Effector memory CD8-positive, alpha-beta T cell (primary cell): ENCODE measurements around the gene CRY2.
A peak's percentile ranks its signal among the peaks of the same experiment; 100 is the strongest.

Source experiments
- ATAC-seq: fragments of 150-1000 bp; cut with Tn5 transposase; replicated peaks from 2 replicates; pipeline ENCODE4 v1.10.0; 2021; ENCODE audit warnings: mild to moderate bottlenecking, moderate library complexity
- DNase-seq, 3 experiments: peaks; one replicate each; pipeline ENCODE4 v3.0.0; 2021
- H3K27ac Mint-ChIP-seq, 2 donors: one replicate each; pipeline ENCODE4 v1.8.0; 2022; ENCODE audit warnings: mild to moderate bottlenecking in 2 of 2, mixed read lengths in 2 of 2, moderate library complexity in 2 of 2
- H3K27me3 Mint-ChIP-seq, 2 donors: one replicate each; pipeline ENCODE4 v1.8.0; 2022; ENCODE audit warnings: mixed read lengths in 2 of 2
- H3K36me3 Mint-ChIP-seq: one replicate; pipeline ENCODE4 v1.8.0; 2022; ENCODE audit warnings: mild to moderate bottlenecking, moderate library complexity, mixed read lengths; ENCODE audit not compliant: insufficient read depth
- H3K4me1 Mint-ChIP-seq, 2 donors: one replicate each; pipeline ENCODE4 v1.8.0; 2022; ENCODE audit warnings: low read depth in 2 of 2, mixed read lengths in 2 of 2
- H3K4me3 Mint-ChIP-seq, 2 donors: one replicate each; pipeline ENCODE4 v1.8.0; 2022; ENCODE audit warnings: mild to moderate bottlenecking in 2 of 2, mixed read lengths in 2 of 2, moderate library complexity in 2 of 2
- H3K9me3 Mint-ChIP-seq, 2 donors: one replicate each; pipeline ENCODE4 v1.8.0; 2022; ENCODE audit warnings: mixed read lengths in 2 of 2
- total RNA-seq, 9 experiments: gene quantifications; one replicate each; lab custom pipeline; 2026; lab: John Stamatoyannopoulos, UW

The CRY2 gene
- total RNA-seq = 32.2 to 167 (median 73.4) reads per million in 9 experiments

- DNase-seq = peak; percentile 99
- peaks cover 40 to 43% of the 10 kb centered on the region in 2 donors for H3K4me1 Mint-ChIP-seq
- peaks cover 0 to 7% of the 10 kb centered on the region in 2 donors for H3K27me3 Mint-ChIP-seq
These were observed at the start of gene CRY2 for GRCh38 chr11:45846974-45847910. TSS of gene CRY2 (plus strand) at chr11:45847475. CDS start at chr11:45847491, 16 bp downstream.

GRCh38 chr11:45798793-45799441 is 48.4 kb upstream of the CRY2 start:
- no peak for DNase-seq
- peaks cover 5 to 7% of the 10 kb centered on the region in 2 donors for H3K27me3 Mint-ChIP-seq
- H3K27ac Mint-ChIP-seq = no peak overlapping the region
- peaks cover 0 to 3% of the 10 kb centered on the region in 2 donors for H3K4me1 Mint-ChIP-seq
- no peaks in the 10 kb centered on the region for H3K9me3 Mint-ChIP-seq
- no peak for ATAC-seq
- H3K36me3 Mint-ChIP-seq = no peaks in the 10 kb centered on the region
- H3K4me3 Mint-ChIP-seq = no peak overlapping the region

More at GRCh38 chr11:45846974-45847910, at the start of gene CRY2:
- peak within 1 kb of the TSS; percentile 91 to 97 for H3K27ac Mint-ChIP-seq
- H3K9me3 Mint-ChIP-seq = no peaks in the 10 kb centered on the region
- ATAC-seq = peak; percentile 77
- H3K36me3 Mint-ChIP-seq = peaks cover 39% of the 10 kb centered on the region
- H3K4me3 Mint-ChIP-seq = peak within 1 kb of the TSS; percentile 83 to 87

GRCh38 chr11:45799562-45799961 is 47.7 kb upstream of the CRY2 start:
- ATAC-seq (no peak), DNase-seq (no peak)
- no peak overlapping the region for H3K4me3 Mint-ChIP-seq
- H3K9me3 Mint-ChIP-seq = no peaks in the 10 kb centered on the region
- peak overlapping the region in 1 of 2 donors; percentile 83 for H3K27ac Mint-ChIP-seq
- H3K4me1 Mint-ChIP-seq = peaks cover 0 to 3% of the 10 kb centered on the region in 2 donors
- peaks cover under 1% of the 10 kb centered on the region for H3K36me3 Mint-ChIP-seq
- H3K27me3 Mint-ChIP-seq = peaks cover 0 to under 1% of the 10 kb centered on the region in 2 donors

- no peaks in the 10 kb centered on the region for H3K9me3 Mint-ChIP-seq
- H3K36me3 Mint-ChIP-seq = peaks cover 6% of the 10 kb centered on the region
- ATAC-seq (no peak), DNase-seq (no peak)
- no peak overlapping the region for H3K4me3 Mint-ChIP-seq
- H3K4me1 Mint-ChIP-seq = peaks cover under 1 to 3% of the 10 kb centered on the region in 2 donors
- peak overlapping the region in 1 of 2 donors; percentile 83 for H3K27ac Mint-ChIP-seq
- no peaks in the 10 kb centered on the region for H3K27me3 Mint-ChIP-seq
These were observed 47.0 kb upstream of the CRY2 start for GRCh38 chr11:45800261-45800660.

GRCh38 chr11:45801723-45802315 is 45.5 kb upstream of the CRY2 start:
- no peak for ATAC-seq
- Mint-ChIP-seq H3K9me3 (no peaks in the 10 kb centered on the region), H3K27ac (no peak overlapping the region), H3K27me3 (no peaks in the 10 kb centered on the region), H3K36me3 (peaks cover 9% of the 10 kb centered on the region), H3K4me1 (peaks cover 14 to 16% of the 10 kb centered on the region in 2 donors), H3K4me3 (no peak overlapping the region)
- no peak for DNase-seq

- Mint-ChIP-seq H3K4me3 (peak overlapping the region; percentile 91 to 97), H3K27ac (peak overlapping the region in 1 of 2 donors; percentile 20), H3K36me3 (peaks cover 9% of the 10 kb centered on the region), H3K9me3 (no peaks in the 10 kb centered on the region), H3K27me3 (no peaks in the 10 kb centered on the region), H3K4me1 (peaks cover 20 to 24% of the 10 kb centered on the region in 2 donors)
- ATAC-seq (no peak), DNase-seq (no peak)
These were observed 44.6 kb upstream of the CRY2 start for GRCh38 chr11:45802531-45803317.

- Mint-ChIP-seq H3K4me3 (peak overlapping the region; percentile 91 to 97), H3K4me1 (peaks cover 32 to 36% of the 10 kb centered on the region in 2 donors), H3K36me3 (peaks cover 11% of the 10 kb centered on the region), H3K9me3 (no peaks in the 10 kb centered on the region), H3K27me3 (no peaks in the 10 kb centered on the region), H3K27ac (peak overlapping the region; percentile 91)
- ATAC-seq = peak; percentile 41
- DNase-seq = peak; percentile 30 to 46 (median 44)
These were observed 43.1 kb upstream of the CRY2 start for GRCh38 chr11:45803971-45804760.

GRCh38 chr11:45804761-45805304 is 42.4 kb upstream of the CRY2 start, which contains the start of gene SLC35C1:
TSS of gene SLC35C1 (plus strand) at chr11:45805149. CDS start at chr11:45805802, 653 bp downstream.
- Mint-ChIP-seq H3K27ac (peak within 1 kb of the TSS; percentile 91), H3K27me3 (no peaks in the 10 kb centered on the region), H3K4me1 (peaks cover 39 to 43% of the 10 kb centered on the region in 2 donors), H3K36me3 (peaks cover 13% of the 10 kb centered on the region), H3K4me3 (peak within 1 kb of the TSS; percentile 91 to 97), H3K9me3 (no peaks in the 10 kb centered on the region)
- ATAC-seq (peak; percentile 95), DNase-seq (peak; percentile 96 to 97 (median 97))

GRCh38 chr11:45805305-45806071 is 41.8 kb upstream of the CRY2 start:
- ATAC-seq (peak; percentile 38), DNase-seq (no peak)

GRCh38 chr11:45806072-45806933 is 41.0 kb upstream of the CRY2 start:
- no peaks in the 10 kb centered on the region for H3K27me3 Mint-ChIP-seq
- peaks cover 19% of the 10 kb centered on the region for H3K36me3 Mint-ChIP-seq
- DNase-seq (no peak), ATAC-seq (no peak)
- peaks cover 41 to 45% of the 10 kb centered on the region in 2 donors for H3K4me1 Mint-ChIP-seq
- peak overlapping the region; percentile 36 to 41 for H3K27ac Mint-ChIP-seq
- no peaks in the 10 kb centered on the region for H3K9me3 Mint-ChIP-seq
- H3K4me3 Mint-ChIP-seq = peak overlapping the region; percentile 91 to 97

More at GRCh38 chr11:45805305-45806071, 41.8 kb upstream of the CRY2 start:
- Mint-ChIP-seq H3K4me1 (peaks cover 39 to 45% of the 10 kb centered on the region in 2 donors), H3K36me3 (peaks cover 13% of the 10 kb centered on the region), H3K4me3 (peak overlapping the region; percentile 91 to 97), H3K27ac (peak overlapping the region; percentile 91), H3K27me3 (no peaks in the 10 kb centered on the region), H3K9me3 (no peaks in the 10 kb centered on the region)
